Esophagus squamous epithelium (tissue), 4 donors: ENCODE measurements around the gene HPCAL1.

Experiments
- CTCF ChIP-seq, 6 experiments: fragments of 450-650 bp in 4 of 6; fragments of 200-600 bp in 2 of 6; sonication (generic) in 2 of 6; IDR thresholded peaks; one replicate each; pipeline ENCODE4 v1.5.1; 2016 to 2019; ENCODE audit warnings: antibody characterized with exemption in 6 of 6, mild to moderate bottlenecking in 4 of 6, moderate library complexity in 4 of 6
- POLR2A ChIP-seq, 4 donors: fragments of 450-650 bp; IDR thresholded peaks; one replicate each; pipeline ENCODE4 v1.6.1; 2017; ENCODE audit warnings: antibody characterized with exemption in 4 of 4, mild to moderate bottlenecking in 4 of 4, moderate library complexity in 3 of 4

- TF ChIP-seq CTCF (IDR thresholded peaks at IDR 0.05) (no peak), POLR2A (IDR thresholded peaks at IDR 0.05) (no peak)
Measured at GRCh38 chr2:10449486-10449831, 146.8 kb downstream of the HPCAL1 start.
